ENCODE data around the gene PTPRK.

GRCh38 chr6:128370072-128370471, 150.3 kb downstream of the PTPRK start:
- TF ChIP-seq CTCF (IDR thresholded peaks at IDR 0.05; ENCODE audit: low read depth, low read length), result no peak
- no peak for TF ChIP-seq EZH2phosphoT487 (IDR thresholded peaks at IDR 0.05; ENCODE audit: low read depth)

Measured in OCI-LY3 (cell line).